ENCODE results near the gene NEO1.

- no peak for TF ChIP-seq CHD2 (IDR thresholded peaks at IDR 0.05; ENCODE audit: low read length, partially characterized antibody)
- TF ChIP-seq YY1 (IDR thresholded peaks at IDR 0.05; ENCODE audit: low read depth), result no peak
- TF ChIP-seq CTCF (IDR thresholded peaks at IDR 0.05), result peak; percentile 85
- no peak for TF ChIP-seq GABPA (IDR thresholded peaks at IDR 0.05; ENCODE audit: low read depth)
- no peak for TF ChIP-seq FOXM1 (IDR thresholded peaks at IDR 0.05; ENCODE audit: low read depth)
- TF ChIP-seq ZBTB33 (IDR thresholded peaks at IDR 0.05; ENCODE audit: borderline replicate concordance, low read depth), result no peak
- no peak for TF ChIP-seq TAF1 (IDR thresholded peaks at IDR 0.05; ENCODE audit: borderline replicate concordance, low read depth, low read length)
- TF ChIP-seq GATA2 (CRISPR knock-in tag; IDR thresholded peaks at IDR 0.05), result no peak
- no peak for TF ChIP-seq RFX5 (IDR thresholded peaks at IDR 0.05; ENCODE audit: low read length)
- no peak for TF ChIP-seq MAX (IDR thresholded peaks at IDR 0.05; ENCODE audit: low read depth)
- TF ChIP-seq FOSL2 (IDR thresholded peaks at IDR 0.05; ENCODE audit: borderline replicate concordance, low read depth), result no peak
- TF ChIP-seq POLR2AphosphoS5 (IDR thresholded peaks at IDR 0.05; ENCODE audit: low read depth, low read length), result no peak
- no peak for TF ChIP-seq EZH2phosphoT487 (IDR thresholded peaks at IDR 0.05; ENCODE audit: borderline replicate concordance, low read depth)
Observed at GRCh38 chr15:73081321-73081958, 29.2 kb downstream of the NEO1 start.
